Neural progenitor cell (in vitro differentiated cells): ENCODE results near the gene PRDM16.

Experiments
- CTCF ChIP-seq: fragments of 200-600 bp; sonication (generic); IDR thresholded peaks from 2 replicates; pipeline ENCODE4 v1.5.1; 2017; ENCODE audit warnings: antibody characterized with exemption, mild to moderate bottlenecking
- EZH2 ChIP-seq: fragments of 200-600 bp; sonication (generic); IDR thresholded peaks from 2 replicates; pipeline ENCODE4 v1.6.1; 2017; ENCODE audit warnings: antibody characterized with exemption, mild to moderate bottlenecking, moderate library complexity

- TF ChIP-seq CTCF (no peak), EZH2 (no peak)
Observed at GRCh38 chr1:3304692-3305091, 235.7 kb downstream of the PRDM16 start.
